ENCODE data around the gene TRRAP. TPM values are rescaled to one million over a fixed set of nuclear protein-coding genes. Genes with fewer than 3 reads are reported as not detected.

Gene TRRAP
- total and polyA plus RNA-seq, 2 of the 4 experiments (the other 2 are of a cell fraction) = 12.5 to 18.1 TPM

DNA sequence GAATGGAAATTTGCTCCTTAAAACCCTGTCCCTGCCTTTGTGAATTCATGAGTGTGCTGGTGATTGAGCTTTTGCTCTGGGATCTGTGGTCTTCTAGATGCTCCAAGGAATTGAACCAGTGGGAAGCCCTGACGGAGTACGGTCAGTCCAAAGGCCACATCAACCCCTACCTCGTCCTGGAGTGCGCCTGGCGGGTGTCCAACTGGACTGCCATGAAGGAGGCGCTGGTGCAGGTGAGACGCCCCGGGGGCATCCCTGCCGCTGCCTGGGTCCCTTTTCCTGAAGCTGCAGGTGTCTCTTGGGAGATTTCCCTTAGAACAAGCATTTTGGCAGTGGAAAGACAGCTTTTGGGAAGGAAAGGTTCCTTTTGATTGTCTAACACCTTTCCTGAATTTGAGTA, 100.3 kb downstream of the TRRAP start:
- no peak overlapping the region for H4K8ac ChIP-seq (ENCODE audit: low read depth in 2 of 2, low read length in 2 of 2)
- BruUV-seq (replicated peaks) = no TSS peak
- no peak overlapping the region for H4K5ac ChIP-seq (ENCODE audit: low read depth, low read length)
- H2BK20ac ChIP-seq (ENCODE audit: low read depth, low read length) = no peak overlapping the region
- no peak overlapping the region for H3K27ac ChIP-seq (ENCODE audit: insufficient read depth, low read length)
- H4K91ac ChIP-seq (ENCODE audit: insufficient read depth, low read depth, low read length) = no peak overlapping the region
- intact Hi-C loops (cut with micrococcal nuclease) = no loop called here
- no peak overlapping the region for H3K4me3 ChIP-seq (ENCODE audit: insufficient read depth, low read depth, low read length)
- H3K14ac ChIP-seq (replicated peaks; ENCODE audit: low read depth, low read length) = no peak overlapping the region
- no peak overlapping the region for H3K23ac ChIP-seq (ENCODE audit: low read depth, low read length)
- dilution Hi-C loops (cut with HindIII; ENCODE audit: low sequenced_read_pairs, unreplicated experiment) = no loop called here
- no peak overlapping the region for H3K18ac ChIP-seq (ENCODE audit: low read depth, low read length)
- ChIA-PET POLR2A (ENCODE audit: unreplicated experiment) (no interaction called here), CTCF (no interaction called here)
- no peak overlapping the region for H2AK9ac ChIP-seq (replicated peaks; ENCODE audit: low read depth, low read length, poor library complexity)
- peaks cover 74% of the 10 kb centered on the region for H3K36me3 ChIP-seq (ENCODE audit: control insufficient read depth, insufficient read depth, low read length)
- H2BK120ac ChIP-seq (ENCODE audit: low read depth, low read length) = no peak overlapping the region
- no peak overlapping the region for H3K9ac ChIP-seq (ENCODE audit: low read depth, low read length)
- WGBS, 2 experiments (ENCODE audit: extremely low coverage in 2 of 2, insufficient read length in 1 of 2) = no CpG with 5 or more reads among the region's 9 CpGs
- no peak overlapping the region for H2AFZ ChIP-seq (replicated peaks; ENCODE audit: low read length, poor library complexity)
- TF ChIP-seq CEBPB (IDR thresholded peaks at IDR 0.05; ENCODE audit: low read depth, low read length) = no peak
- no peak for TF ChIP-seq CHD1 (IDR thresholded peaks at IDR 0.05; ENCODE audit: low read depth, low read length)
- TF ChIP-seq, protein P1, sequence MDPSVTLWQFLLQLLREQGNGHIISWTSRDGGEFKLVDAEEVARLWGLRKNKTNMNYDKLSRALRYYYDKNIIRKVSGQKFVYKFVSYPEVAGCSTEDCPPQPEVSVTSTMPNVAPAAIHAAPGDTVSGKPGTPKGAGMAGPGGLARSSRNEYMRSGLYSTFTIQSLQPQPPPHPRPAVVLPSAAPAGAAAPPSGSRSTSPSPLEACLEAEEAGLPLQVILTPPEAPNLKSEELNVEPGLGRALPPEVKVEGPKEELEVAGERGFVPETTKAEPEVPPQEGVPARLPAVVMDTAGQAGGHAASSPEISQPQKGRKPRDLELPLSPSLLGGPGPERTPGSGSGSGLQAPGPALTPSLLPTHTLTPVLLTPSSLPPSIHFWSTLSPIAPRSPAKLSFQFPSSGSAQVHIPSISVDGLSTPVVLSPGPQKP (IDR thresholded peaks at IDR 0.05; ENCODE audit: borderline replicate concordance, low read depth, low read length) = no peak
- no peak for TF ChIP-seq NFE2L2 (IDR thresholded peaks at IDR 0.05; ENCODE audit: low read depth, low read length)
- no peak for TF ChIP-seq SMC3 (IDR thresholded peaks at IDR 0.05; ENCODE audit: low read depth, low read length)
- TF ChIP-seq BHLHE40 (IDR thresholded peaks at IDR 0.05; ENCODE audit: low read depth, low read length) = no peak
- no peak for TF ChIP-seq USF2 (IDR thresholded peaks at IDR 0.05; ENCODE audit: low read depth, low read length)
- TF ChIP-seq RAD21 (IDR thresholded peaks at IDR 0.05; ENCODE audit: low read length) = no peak
- no peak for TF ChIP-seq RCOR1 (IDR thresholded peaks at IDR 0.05; ENCODE audit: insufficient replicate concordance, low read length)
- no peak for TF ChIP-seq MAFK (IDR thresholded peaks at IDR 0.05; ENCODE audit: low read depth, low read length)
- no peak for TF ChIP-seq RFX5 (IDR thresholded peaks at IDR 0.05; ENCODE audit: low read depth, low read length)
- no peak for TF ChIP-seq MAZ (IDR thresholded peaks at IDR 0.05; ENCODE audit: borderline replicate concordance, low read depth, low read length)
- TF ChIP-seq MXI1 (IDR thresholded peaks at IDR 0.05; ENCODE audit: borderline replicate concordance, low read depth, low read length) = no peak
- TF ChIP-seq, protein P2, sequence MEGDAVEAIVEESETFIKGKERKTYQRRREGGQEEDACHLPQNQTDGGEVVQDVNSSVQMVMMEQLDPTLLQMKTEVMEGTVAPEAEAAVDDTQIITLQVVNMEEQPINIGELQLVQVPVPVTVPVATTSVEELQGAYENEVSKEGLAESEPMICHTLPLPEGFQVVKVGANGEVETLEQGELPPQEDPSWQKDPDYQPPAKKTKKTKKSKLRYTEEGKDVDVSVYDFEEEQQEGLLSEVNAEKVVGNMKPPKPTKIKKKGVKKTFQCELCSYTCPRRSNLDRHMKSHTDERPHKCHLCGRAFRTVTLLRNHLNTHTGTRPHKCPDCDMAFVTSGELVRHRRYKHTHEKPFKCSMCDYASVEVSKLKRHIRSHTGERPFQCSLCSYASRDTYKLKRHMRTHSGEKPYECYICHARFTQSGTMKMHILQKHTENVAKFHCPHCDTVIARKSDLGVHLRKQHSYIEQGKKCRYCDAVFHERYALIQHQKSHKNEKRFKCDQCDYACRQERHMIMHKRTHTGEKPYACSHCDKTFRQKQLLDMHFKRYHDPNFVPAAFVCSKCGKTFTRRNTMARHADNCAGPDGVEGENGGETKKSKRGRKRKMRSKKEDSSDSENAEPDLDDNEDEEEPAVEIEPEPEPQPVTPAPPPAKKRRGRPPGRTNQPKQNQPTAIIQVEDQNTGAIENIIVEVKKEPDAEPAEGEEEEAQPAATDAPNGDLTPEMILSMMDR (conservative IDR thresholded peaks at IDR 0.05; ENCODE audit: low read depth, low read length) = no peak
- H3K9me1 ChIP-seq (ENCODE audit: insufficient read depth, low read length) = no peaks in the 10 kb centered on the region; the same call in 1 of the 2 replicates
- DNase-seq = no peak
- H3K4me2 ChIP-seq (ENCODE audit: low read depth, low read length) = no peak overlapping the region
- H2AK5ac ChIP-seq (ENCODE audit: low read depth, low read length) = no peak overlapping the region
- in situ Hi-C loops (cut with MboI; ENCODE audit: low sequenced_read_pairs) = loop anchor here (5.0 kb wide), 1 partner anchor 46 kb away; no protein-coding TSS in a partner anchor
- no peaks in the 10 kb centered on the region for H3K4me1 ChIP-seq (ENCODE audit: control insufficient read depth, insufficient read depth, low read length)
- no peaks in the 10 kb centered on the region; a peak in 2 of 4 replicates for H3K79me1 ChIP-seq (ENCODE audit: low read depth in 1 of 2, low read length in 2 of 2)
- no peaks in the 10 kb centered on the region for H3K9me3 ChIP-seq (ENCODE audit: control insufficient read depth, insufficient read depth, low read length)
- no peaks in the 10 kb centered on the region for H4K20me1 ChIP-seq (ENCODE audit: insufficient read depth, low read length)
- no peak overlapping the region for H3K4ac ChIP-seq (ENCODE audit: low read depth, low read length)
- no peak for ATAC-seq (ENCODE audit: low read depth)
- no peak overlapping the region for H3K56ac ChIP-seq (ENCODE audit: extremely low read depth, insufficient read depth, low read length)
- H3K27me3 ChIP-seq (ENCODE audit: control insufficient read depth, insufficient read depth, low read length) = no peaks in the 10 kb centered on the region
- no peak overlapping the region for H2BK15ac ChIP-seq (ENCODE audit: low read depth, low read length)
- no peak overlapping the region for H2BK5ac ChIP-seq (ENCODE audit: low read depth, low read length, poor library complexity, severe bottlenecking)
